Trophoblast cell (in vitro differentiated cells and primary cell): Measurements from ENCODE around the gene WEE2.
"Not testable (repeated sequence)": the region's sequence is repeated elsewhere in the genome, so short reads cannot be mapped to it uniquely, and the experiment has no call there.

Experiments
- DNase-seq, 2 donors: peaks; one replicate each; pipeline ENCODE4 v3.0.0-alpha.2; 2016
- H2AFZ ChIP-seq: 2 replicates; pipeline ENCODE4 v1.6.1; 2013; ENCODE audit warnings: low read length, moderate library complexity, mild to moderate bottlenecking; ENCODE audit not compliant: insufficient read depth, poor library complexity
- H2AK5ac ChIP-seq: 2 replicates; pipeline ENCODE4 v1.6.1; 2013; ENCODE audit warnings: mild to moderate bottlenecking, low read length
- H2BK120ac ChIP-seq: 2 replicates; pipeline ENCODE4 v1.6.1; 2013; ENCODE audit warnings: low read length, mild to moderate bottlenecking, moderate library complexity; ENCODE audit not compliant: insufficient read depth, poor library complexity
- H2BK12ac ChIP-seq: 2 replicates; pipeline ENCODE4 v1.6.1; 2013; ENCODE audit warnings: mild to moderate bottlenecking, low read length, moderate library complexity
- H2BK5ac ChIP-seq: 2 replicates; pipeline ENCODE4 v1.6.1; 2013; ENCODE audit warnings: low read length, low read depth, moderate library complexity, mild to moderate bottlenecking; ENCODE audit not compliant: poor library complexity
- H3K14ac ChIP-seq: 2 replicates; pipeline ENCODE4 v1.6.1; 2013; ENCODE audit warnings: mild to moderate bottlenecking, low read length
- H3K18ac ChIP-seq: 2 replicates; pipeline ENCODE4 v1.6.1; 2013; ENCODE audit warnings: mild to moderate bottlenecking, low read length
- H3K23ac ChIP-seq: 2 replicates; pipeline ENCODE4 v1.6.1; 2013; ENCODE audit warnings: low read length
- H3K27ac ChIP-seq: 2 replicates; pipeline ENCODE4 v1.5.1; 2013; ENCODE audit warnings: low read depth, mild to moderate bottlenecking, inconsistent platforms, low read length, moderate library complexity
- H3K27me3 ChIP-seq: 2 replicates; pipeline ENCODE4 v1.6.1; 2013; ENCODE audit warnings: inconsistent platforms, mild to moderate bottlenecking, low read length, moderate library complexity; ENCODE audit not compliant: insufficient read depth
- H3K36me3 ChIP-seq, 2 experiments: 1 replicate in 1 of 2; 2 replicates in 1 of 2; pipeline ENCODE4 v1.6.1; 2013; ENCODE audit warnings: low read length in 2 of 2, mild to moderate bottlenecking in 2 of 2, moderate library complexity in 1 of 2; ENCODE audit not compliant: insufficient read depth in 2 of 2, control insufficient read depth in 1 of 2
- H3K4ac ChIP-seq: 2 replicates; pipeline ENCODE4 v1.6.1; 2013; ENCODE audit warnings: low read depth, mild to moderate bottlenecking, low read length, moderate library complexity
- H3K4me1 ChIP-seq, 2 experiments: 1 replicate in 1 of 2; 2 replicates in 1 of 2; pipeline ENCODE4 v1.6.1; 2013; ENCODE audit warnings: low read length in 2 of 2, mild to moderate bottlenecking in 2 of 2, moderate library complexity in 1 of 2; ENCODE audit not compliant: insufficient read depth in 2 of 2, control insufficient read depth in 1 of 2
- H3K4me2 ChIP-seq: 2 replicates; pipeline ENCODE4 v1.6.1; 2013; ENCODE audit warnings: inconsistent platforms, mild to moderate bottlenecking, low read length, moderate library complexity
- H3K4me3 ChIP-seq: 2 replicates; pipeline ENCODE4 v1.5.1; 2013; ENCODE audit warnings: mild to moderate bottlenecking, low read depth, low read length, inconsistent platforms
- H3K79me1 ChIP-seq: one replicate; pipeline ENCODE4 v1.6.1; 2013; ENCODE audit warnings: low read length
- H3K79me2 ChIP-seq: 2 replicates; pipeline ENCODE4 v1.6.1; 2013; ENCODE audit warnings: low read length, mild to moderate bottlenecking; ENCODE audit not compliant: control insufficient read depth, insufficient read depth, poor library complexity
- H3K9ac ChIP-seq: 2 replicates; pipeline ENCODE4 v1.6.1; 2013; ENCODE audit warnings: mild to moderate bottlenecking, low read length
- H3K9me3 ChIP-seq: 2 replicates; pipeline ENCODE4 v1.6.1; 2013; ENCODE audit warnings: low read depth, mild to moderate bottlenecking, control low read depth, inconsistent platforms, low read length; ENCODE audit not compliant: insufficient read depth
- H4K12ac ChIP-seq: 2 replicates; pipeline ENCODE4 v1.6.1; 2013; ENCODE audit warnings: low read depth, mild to moderate bottlenecking, low read length, moderate library complexity
- H4K8ac ChIP-seq: 2 replicates; pipeline ENCODE4 v1.6.1; 2013; ENCODE audit warnings: low read depth, mild to moderate bottlenecking, low read length, moderate library complexity
- H4K91ac ChIP-seq: one replicate; pipeline ENCODE4 v1.6.1; 2013; ENCODE audit warnings: low read depth, mild to moderate bottlenecking, low read length, moderate library complexity
- WGBS: extraction: QIAGEN DNeasy Blood & Tissue Kit; methylation state at CpG from one replicate; pipeline ENCODE4 v1.1.7; 2013; ENCODE audit warnings: missing lambda C conversion rate; ENCODE audit not compliant: insufficient read length, insufficient coverage; ENCODE audit errors: extremely low coverage; 5-methylcytosine and 5-hydroxymethylcytosine counted together

WEE2 gene

DNA sequence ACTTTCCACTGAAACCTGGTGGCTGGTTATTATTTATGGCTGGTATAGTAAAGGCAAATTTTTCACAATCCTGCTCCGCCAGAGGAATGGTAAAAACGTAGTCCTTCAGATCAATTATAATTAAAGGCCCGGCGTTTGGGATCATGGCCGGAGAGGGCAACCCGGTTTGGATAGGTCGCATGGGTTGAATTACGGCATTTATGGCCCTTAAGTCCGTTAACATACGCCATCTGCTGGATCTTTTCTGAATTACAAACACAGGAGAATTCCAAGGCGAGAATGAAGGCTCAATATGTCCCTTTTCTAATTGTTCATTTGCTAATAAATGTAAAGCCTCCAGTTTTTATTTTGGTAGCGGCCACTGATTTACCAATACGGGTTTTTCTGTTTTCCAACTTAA lies 44.5 kb downstream of the WEE2 start:
- Histone ChIP-seq H3K27me3 (no peaks in the 10 kb centered on the region), H3K36me3 (peaks cover 18 to 35% of the 10 kb centered on the region in 2 experiments), H4K12ac (no peak overlapping the region), H3K4me3 (no peak overlapping the region), H4K8ac (no peak overlapping the region), H3K79me1 (no peaks in the 10 kb centered on the region), H4K91ac (no peak overlapping the region), H3K9me3 (peaks cover 6% of the 10 kb centered on the region), H3K23ac (no peak overlapping the region), H2AFZ (no peak overlapping the region), H2AK5ac (no peak overlapping the region), H3K14ac (no peak overlapping the region), H3K9ac (no peak overlapping the region), H3K79me2 (no peaks in the 10 kb centered on the region), H3K4me1 (no peaks in the 10 kb centered on the region), H3K4ac (no peak overlapping the region), H2BK12ac (no peak overlapping the region), H2BK120ac (no peak overlapping the region), H3K18ac (no peak overlapping the region), H3K4me2 (no peak overlapping the region), H2BK5ac (no peak overlapping the region), H3K27ac (no peak overlapping the region)
- WGBS: no CpG with 5 or more reads among the region's 13 CpGs
- no peak for DNase-seq

DNA sequence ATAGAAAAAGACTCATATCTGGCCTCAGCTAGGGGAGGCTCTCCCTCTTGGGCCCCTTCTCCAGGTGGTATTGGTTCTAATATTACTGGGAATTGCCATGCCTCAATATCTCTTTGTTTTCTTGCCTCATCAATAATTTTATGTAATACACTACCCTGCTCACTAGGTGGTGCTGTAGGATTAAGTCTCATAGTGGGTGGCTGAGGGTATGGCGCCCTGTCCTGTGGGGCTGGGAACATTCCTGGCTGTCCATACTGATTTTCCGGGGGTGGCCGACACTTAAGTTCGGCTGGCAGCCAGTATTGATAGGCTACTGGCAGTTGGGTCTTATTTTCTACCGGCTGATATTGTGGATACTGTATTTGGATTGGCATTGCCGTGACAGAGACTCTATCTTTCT lies 46.8 kb downstream of the WEE2 start:
- no peak overlapping the region for H2BK5ac ChIP-seq
- no peak overlapping the region for H2AFZ ChIP-seq
- H3K9ac ChIP-seq: no peak overlapping the region
- WGBS: no CpG with 5 or more reads among the region's 6 CpGs
- no peak overlapping the region for H4K8ac ChIP-seq
- H2BK12ac ChIP-seq: no peak overlapping the region
- H3K4ac ChIP-seq: no peak overlapping the region
- no peaks in the 10 kb centered on the region for H3K4me1 ChIP-seq
- H4K91ac ChIP-seq: no peak overlapping the region
- H3K79me1 ChIP-seq: no peaks in the 10 kb centered on the region
- H3K27ac ChIP-seq: no peak overlapping the region
- peaks cover 18 to 32% of the 10 kb centered on the region in 2 experiments for H3K36me3 ChIP-seq
- H3K27me3 ChIP-seq: no peaks in the 10 kb centered on the region
- no peak overlapping the region for H3K18ac ChIP-seq
- DNase-seq: peak in 1 of 2 donors; percentile 41
- H3K4me2 ChIP-seq: no peak overlapping the region
- H4K12ac ChIP-seq: no peak overlapping the region
- no peak overlapping the region for H3K4me3 ChIP-seq
- H3K9me3 ChIP-seq: peaks cover 6% of the 10 kb centered on the region
- no peak overlapping the region for H2AK5ac ChIP-seq
- no peak overlapping the region for H3K23ac ChIP-seq
- no peak overlapping the region for H2BK120ac ChIP-seq
- H3K14ac ChIP-seq: no peak overlapping the region
- no peaks in the 10 kb centered on the region for H3K79me2 ChIP-seq

DNA sequence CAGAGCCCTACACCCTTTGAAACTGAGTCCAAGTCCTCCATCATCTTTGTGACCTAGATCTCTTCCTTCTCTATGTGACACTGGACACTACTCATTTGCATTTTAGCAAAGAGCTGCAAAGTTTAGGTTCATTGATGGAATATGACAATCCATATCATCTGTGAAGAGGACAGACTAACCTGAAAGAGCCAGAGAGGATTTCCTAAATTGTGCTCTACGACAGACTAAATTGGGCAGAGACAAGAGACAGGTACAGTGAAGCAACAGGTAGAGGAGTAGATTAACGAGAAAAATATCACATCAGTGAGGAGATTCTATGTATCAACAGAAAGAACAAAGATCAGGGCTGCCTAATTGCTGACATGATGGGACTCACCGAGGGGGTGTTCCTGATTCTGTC lies 55.6 kb downstream of the WEE2 start, which contains the start of gene TAS2R3:
TSS of gene TAS2R3 (plus strand) at position 301 of the 400 bp plus-strand sequence. CDS start at position 363, 62 bp downstream.
- Histone ChIP-seq H3K36me3 (peaks cover 8 to 11% of the 10 kb centered on the region in 2 experiments), H4K12ac (no peak within 1 kb of the TSS), H3K27me3 (no peaks in the 10 kb centered on the region), H2AFZ (no peak within 1 kb of the TSS), H3K4ac (no peak within 1 kb of the TSS), H2BK120ac (no peak within 1 kb of the TSS), H2BK12ac (no peak within 1 kb of the TSS), H2BK5ac (no peak within 1 kb of the TSS), H4K8ac (no peak within 1 kb of the TSS), H3K79me2 (no peaks in the 10 kb centered on the region), H3K79me1 (no peaks in the 10 kb centered on the region), H3K4me1 (no peaks in the 10 kb centered on the region), H2AK5ac (no peak within 1 kb of the TSS), H4K91ac (no peak within 1 kb of the TSS), H3K4me3 (no peak within 1 kb of the TSS), H3K23ac (no peak within 1 kb of the TSS), H3K18ac (no peak within 1 kb of the TSS), H3K27ac (no peak within 1 kb of the TSS), H3K9me3 (no peaks in the 10 kb centered on the region), H3K9ac (no peak within 1 kb of the TSS), H3K14ac (no peak within 1 kb of the TSS), H3K4me2 (no peak within 1 kb of the TSS)
- no CpG with 5 or more reads among the region's 3 CpGs for WGBS
- DNase-seq: no peak

DNA sequence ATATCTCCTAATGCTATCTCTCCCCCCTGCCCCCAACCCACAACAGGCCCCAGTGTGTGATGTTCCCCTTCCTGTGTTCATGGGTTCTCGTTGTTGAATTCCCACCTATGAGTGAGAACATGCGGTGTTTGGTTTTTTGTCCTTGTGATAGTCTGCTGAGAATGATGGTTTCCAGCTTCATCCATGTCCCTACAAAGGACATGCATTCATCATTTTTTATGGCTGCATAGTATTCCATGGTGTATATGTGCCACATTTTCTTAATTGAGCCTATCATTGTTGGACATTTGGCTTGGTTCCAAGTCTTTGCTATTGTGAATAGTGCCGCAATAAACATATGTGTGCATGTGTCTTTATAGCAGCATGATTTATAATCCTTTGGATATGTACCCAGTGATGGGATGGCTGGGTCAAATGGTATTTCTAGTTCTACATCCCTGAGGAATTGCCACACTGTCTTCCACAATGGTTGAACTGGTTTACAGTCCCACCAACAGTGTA lies 62.0 kb downstream of the WEE2 start:
- H3K9me3 ChIP-seq, H3K9ac ChIP-seq, H3K27ac ChIP-seq, H3K18ac ChIP-seq, H2BK12ac ChIP-seq, H3K4me3 ChIP-seq, H3K4ac ChIP-seq, H3K4me2 ChIP-seq, H2AFZ ChIP-seq, H3K36me3 ChIP-seq, H4K91ac ChIP-seq, H2BK120ac ChIP-seq, H4K8ac ChIP-seq, H3K4me1 ChIP-seq, H3K27me3 ChIP-seq, DNase-seq, H3K23ac ChIP-seq, H2BK5ac ChIP-seq, H4K12ac ChIP-seq, H3K79me2 ChIP-seq, H2AK5ac ChIP-seq, H3K79me1 ChIP-seq, H3K14ac ChIP-seq: not testable (repeated sequence)
- no CpG with 5 or more reads among the region's 3 CpGs for WGBS
